ENCODE data around the gene COL18A1. TPM values are rescaled to one million over a fixed set of nuclear protein-coding genes. Genes with fewer than 3 reads are reported as not detected.

Gene COL18A1
- total RNA-seq, 3 donors from 2014 or later (not counting 1 experiment from before 2014, with no cell fraction given), result 12.3 to 22.3 (median 12.7) TPM

GRCh38 chr21:45393021-45393420 lies 11.9 kb upstream of the COL18A1 start:
- Histone ChIP-seq H3K4me3 (ENCODE audit: low read length) (no peak overlapping the region), H3K27ac (ENCODE audit: low read length) (no peak overlapping the region), H3K36me3 (ENCODE audit: control insufficient read depth, insufficient read depth, low read length) (no peaks in the 10 kb centered on the region), H3K4me1 (ENCODE audit: control insufficient read depth, insufficient read depth, low read length) (no peaks in the 10 kb centered on the region), H3K27me3 (ENCODE audit: control insufficient read depth, insufficient read depth, low read length) (peaks cover 2% of the 10 kb centered on the region), H3K9me3 (ENCODE audit: control insufficient read depth, insufficient read depth, low read length) (no peaks in the 10 kb centered on the region)
- ATAC-seq, result no peak
- Mint-ChIP-seq H3K9me3 (no peaks in the 10 kb centered on the region), H3K4me3 (no peak overlapping the region), H3K27ac (no peak overlapping the region), H3K36me3 (no peaks in the 10 kb centered on the region), H3K27me3 (ENCODE audit: low read depth in 2 of 2) (peaks cover 0 to 17% of the 10 kb centered on the region in 2 donors), H3K4me1 (no peaks in the 10 kb centered on the region)
- intact Hi-C loops (cut with micrococcal nuclease), result no loop called here
- no peak for DNase-seq
- 93% methylated on average over 26 of the region's 26 CpGs for whole genome bisulfite sequencing (ENCODE audit: insufficient coverage)
- TF ChIP-seq CTCF (IDR thresholded peaks at IDR 0.05), result no peak

GRCh38 chr21:45393833-45394638 lies 10.9 kb upstream of the COL18A1 start:
- no peaks in the 10 kb centered on the region for H3K9me3 ChIP-seq (ENCODE audit: control insufficient read depth, insufficient read depth, low read length)
- 86% methylated on average over 26 of the region's 30 CpGs for WGBS (ENCODE audit: insufficient coverage)
- H3K4me3 ChIP-seq (ENCODE audit: low read length), result no peak overlapping the region
- Mint-ChIP-seq H3K4me3 (no peak overlapping the region), H3K27me3 (ENCODE audit: low read depth in 2 of 2) (peaks cover 3 to 23% of the 10 kb centered on the region in 2 donors), H3K36me3 (no peaks in the 10 kb centered on the region), H3K4me1 (no peaks in the 10 kb centered on the region), H3K27ac (no peak overlapping the region), H3K9me3 (no peaks in the 10 kb centered on the region)
- no peak for DNase-seq
- H3K27ac ChIP-seq (ENCODE audit: low read length), result no peak overlapping the region
- no peak for ATAC-seq
- H3K36me3 ChIP-seq (ENCODE audit: control insufficient read depth, insufficient read depth, low read length), result no peaks in the 10 kb centered on the region
- H3K4me1 ChIP-seq (ENCODE audit: control insufficient read depth, insufficient read depth, low read length), result no peaks in the 10 kb centered on the region
- peaks cover 2% of the 10 kb centered on the region for H3K27me3 ChIP-seq (ENCODE audit: control insufficient read depth, insufficient read depth, low read length)
- no peak for TF ChIP-seq CTCF (IDR thresholded peaks at IDR 0.05)
- intact Hi-C loops (cut with micrococcal nuclease), result no loop called here

DNA sequence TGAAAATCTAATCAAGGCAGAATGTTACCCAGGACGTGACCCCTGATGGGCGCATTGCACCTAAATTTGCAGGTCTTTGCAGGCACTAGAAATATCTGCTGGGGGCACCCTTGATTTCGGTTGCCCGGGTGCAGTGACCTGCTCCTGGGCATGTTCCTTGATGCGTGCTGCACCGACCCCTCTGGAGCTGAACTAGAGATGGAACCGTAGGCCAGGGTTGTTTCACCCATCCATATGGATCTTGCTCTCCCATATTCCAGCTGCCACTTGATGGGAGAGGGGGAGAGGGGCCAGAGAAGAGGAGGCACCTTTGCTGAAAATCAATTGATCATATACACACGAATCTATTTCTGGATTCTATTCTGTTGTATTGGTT lies 8.4 kb upstream of the COL18A1 start:
- ATAC-seq (no peak), DNase-seq (no peak)
- no peak for TF ChIP-seq CTCF (IDR thresholded peaks at IDR 0.05)
- H3K36me3 Mint-ChIP-seq, result peaks cover 7% of the 10 kb centered on the region
- H3K4me1 Mint-ChIP-seq, result no peaks in the 10 kb centered on the region
- no peak overlapping the region for H3K27ac Mint-ChIP-seq
- peaks cover 18 to 43% of the 10 kb centered on the region in 2 donors for H3K27me3 Mint-ChIP-seq (ENCODE audit: low read depth in 2 of 2)
- peaks cover 0 to 5% of the 10 kb centered on the region in 2 donors for H3K9me3 Mint-ChIP-seq
- Histone ChIP-seq H3K4me1 (ENCODE audit: control insufficient read depth, insufficient read depth, low read length) (no peaks in the 10 kb centered on the region), H3K36me3 (ENCODE audit: control insufficient read depth, insufficient read depth, low read length) (no peaks in the 10 kb centered on the region), H3K9me3 (ENCODE audit: control insufficient read depth, insufficient read depth, low read length) (no peaks in the 10 kb centered on the region), H3K27me3 (ENCODE audit: control insufficient read depth, insufficient read depth, low read length) (peaks cover 2% of the 10 kb centered on the region), H3K27ac (ENCODE audit: low read length) (no peak overlapping the region), H3K4me3 (ENCODE audit: low read length) (no peak overlapping the region)
- 86% methylated on average over 7 of the region's 8 CpGs for WGBS (ENCODE audit: insufficient coverage)
- intact Hi-C loops (cut with micrococcal nuclease), result no loop called here
- no peak overlapping the region for H3K4me3 Mint-ChIP-seq

GRCh38 chr21:45397381-45397780 lies 7.6 kb upstream of the COL18A1 start:
- no CpG with 5 or more reads among the region's 2 CpGs for WGBS (ENCODE audit: insufficient coverage)
- Mint-ChIP-seq H3K27ac (no peak overlapping the region), H3K4me3 (no peak overlapping the region), H3K27me3 (ENCODE audit: low read depth in 2 of 2) (peaks cover 24 to 49% of the 10 kb centered on the region in 2 donors), H3K4me1 (no peaks in the 10 kb centered on the region), H3K36me3 (peaks cover 10% of the 10 kb centered on the region), H3K9me3 (peaks cover 0 to 5% of the 10 kb centered on the region in 2 donors)
- Histone ChIP-seq H3K36me3 (ENCODE audit: control insufficient read depth, insufficient read depth, low read length) (no peaks in the 10 kb centered on the region), H3K27ac (ENCODE audit: low read length) (no peak overlapping the region), H3K27me3 (ENCODE audit: control insufficient read depth, insufficient read depth, low read length) (peaks cover 2% of the 10 kb centered on the region), H3K4me3 (ENCODE audit: low read length) (no peak overlapping the region), H3K9me3 (ENCODE audit: control insufficient read depth, insufficient read depth, low read length) (no peaks in the 10 kb centered on the region), H3K4me1 (ENCODE audit: control insufficient read depth, insufficient read depth, low read length) (no peaks in the 10 kb centered on the region)
- intact Hi-C loops (cut with micrococcal nuclease), result no loop called here
- DNase-seq (no peak), ATAC-seq (no peak)
- TF ChIP-seq CTCF (IDR thresholded peaks at IDR 0.05), result no peak
